ENCODE results near the gene PANK2.
"Not testable (repeated sequence)": the region's sequence is repeated elsewhere in the genome, so short reads cannot be mapped to it uniquely, and the experiment has no call there.

The PANK2 gene

DNA sequence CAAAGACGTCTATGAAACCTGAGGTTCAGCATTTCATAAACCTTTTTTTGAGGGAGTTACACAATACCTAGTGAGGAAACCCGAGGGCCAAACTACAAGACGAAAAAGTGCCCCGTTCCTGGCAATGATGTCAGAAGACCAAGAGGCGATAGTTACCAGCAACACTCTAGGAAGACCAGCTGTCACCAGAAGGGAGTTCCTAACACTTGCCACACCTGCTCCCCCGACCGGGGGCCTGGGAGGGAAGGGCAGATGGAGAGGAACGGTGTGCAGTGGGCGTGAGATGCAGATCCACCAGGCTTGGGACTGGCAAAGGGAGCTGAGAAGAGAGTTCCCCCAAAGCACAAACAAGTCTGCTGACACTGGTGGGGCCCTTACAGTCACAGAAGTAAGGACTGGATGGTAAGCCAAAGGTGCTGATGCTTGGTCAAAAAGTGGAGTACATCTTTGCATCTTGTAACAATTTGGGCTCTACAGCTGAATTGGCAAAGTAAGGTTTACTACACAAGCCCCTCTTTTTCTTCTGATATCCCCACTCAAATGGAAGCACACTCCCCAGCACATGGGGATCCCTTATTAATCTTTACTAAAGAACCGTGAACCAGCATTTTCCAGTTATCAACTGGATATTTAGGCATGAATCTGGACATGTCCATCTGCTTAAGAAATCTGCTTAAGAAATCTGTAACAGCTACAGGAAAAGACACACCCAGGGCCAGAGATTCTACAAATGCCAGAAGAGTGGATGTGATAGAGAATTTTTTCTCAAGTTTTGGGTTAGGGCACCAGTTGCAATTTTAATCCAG lies 38.5 kb downstream of the PANK2 start:
- no peak for DNase-seq (ENCODE audit: low read depth)

DNA sequence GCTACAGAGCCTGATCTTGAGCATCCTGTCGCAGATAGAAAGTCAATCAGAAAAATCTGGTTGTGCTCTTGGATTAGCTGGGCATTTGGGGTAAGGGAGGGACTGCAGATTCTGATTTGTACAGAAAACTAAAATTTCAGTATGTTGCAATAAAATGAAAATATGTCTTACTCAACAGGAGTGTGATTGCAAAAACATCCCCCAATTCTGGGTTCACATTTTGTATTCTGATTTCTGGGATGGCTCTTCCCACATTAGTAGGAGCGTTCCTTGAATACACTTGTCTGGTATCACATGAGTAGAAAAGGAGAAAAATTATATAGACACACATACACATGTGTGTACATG lies 40.5 kb downstream of the PANK2 start:
- no peak for DNase-seq (ENCODE audit: low read depth)

DNA sequence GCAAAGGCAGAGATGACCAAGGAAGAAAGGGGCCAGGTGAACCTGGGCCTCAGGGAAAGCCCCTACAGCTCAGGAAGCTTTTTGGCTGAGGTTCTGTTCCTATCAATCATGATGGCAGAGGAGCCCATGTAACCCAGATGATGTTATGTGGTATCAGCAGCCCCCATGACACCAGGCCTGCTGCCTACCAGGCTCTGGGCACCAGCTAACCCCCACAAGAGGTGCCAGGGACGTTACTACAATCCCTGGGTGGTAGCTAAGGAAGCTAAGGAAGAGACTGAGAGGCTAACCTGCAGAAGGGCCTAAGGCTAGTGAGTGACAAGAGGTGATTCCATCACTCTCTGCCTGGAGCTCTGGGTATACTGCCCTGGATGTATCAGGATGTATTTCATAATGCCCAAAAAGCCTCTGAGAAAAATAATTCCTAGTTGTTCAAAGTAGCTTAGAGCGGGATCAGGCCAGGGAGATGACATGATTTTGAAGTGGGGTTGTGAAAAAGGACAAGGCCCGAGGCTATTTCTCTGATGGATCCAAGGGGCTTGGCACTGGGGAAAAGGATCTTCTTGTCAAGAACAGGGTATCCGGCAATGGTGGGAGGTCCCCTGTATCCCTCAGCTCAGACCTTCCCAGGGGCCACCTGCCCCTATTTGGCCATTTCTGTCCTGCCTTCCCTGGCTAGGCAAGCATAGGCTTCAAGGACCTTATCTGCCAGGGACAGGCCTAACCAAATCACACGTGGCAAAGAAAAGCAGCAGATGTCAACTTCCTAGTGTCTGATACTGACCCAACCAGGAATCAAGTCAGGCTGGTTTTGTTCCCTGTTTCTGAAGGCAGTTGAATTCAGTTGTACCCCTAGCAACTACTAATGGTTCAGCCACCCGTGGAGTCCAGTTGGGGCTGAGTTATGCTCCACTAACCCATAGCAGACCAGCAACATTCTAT lies 41.3 kb downstream of the PANK2 start:
- no peak for DNase-seq (ENCODE audit: low read depth)

DNA sequence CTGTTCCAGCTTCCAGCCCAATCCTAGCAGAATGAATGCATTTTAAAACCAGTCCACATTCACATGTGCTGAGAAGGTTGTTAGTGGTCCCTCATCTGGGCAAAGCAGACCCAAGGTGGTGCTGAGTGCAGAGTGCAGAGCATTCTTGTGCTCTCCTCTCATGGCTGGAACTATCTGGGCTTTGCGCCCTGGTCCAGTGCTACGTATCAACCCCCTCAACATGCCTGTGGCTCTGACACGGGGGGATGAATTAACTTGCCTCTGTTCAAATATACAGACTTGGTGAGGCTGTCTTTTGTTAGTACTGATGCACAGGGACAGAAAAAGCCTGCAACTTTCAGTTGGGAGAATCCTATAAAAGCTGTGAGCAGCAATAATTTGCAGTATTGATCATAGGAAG lies 42.5 kb downstream of the PANK2 start:
- DNase-seq (ENCODE audit: low read depth) = no peak

DNA sequence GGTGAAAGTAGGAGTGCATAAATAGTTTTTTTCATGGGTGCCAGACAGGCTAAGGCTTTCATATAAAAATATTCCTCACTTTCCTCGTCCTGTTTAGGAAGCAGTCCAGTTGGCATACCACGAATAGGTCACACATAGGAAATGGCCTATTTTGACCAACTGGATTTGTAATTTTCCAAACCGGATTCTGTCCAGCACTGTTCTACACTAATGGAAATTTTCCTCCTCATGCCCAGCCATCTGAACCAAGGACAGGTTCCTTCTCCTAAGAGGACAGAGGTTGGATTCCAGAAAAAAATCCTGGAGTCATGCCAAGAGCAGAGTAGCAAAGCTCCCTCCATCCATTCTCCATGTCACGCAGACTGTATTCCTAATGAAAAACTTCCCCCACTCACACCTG lies 43.1 kb downstream of the PANK2 start:
- DNase-seq (ENCODE audit: low read depth) = no peak

DNA sequence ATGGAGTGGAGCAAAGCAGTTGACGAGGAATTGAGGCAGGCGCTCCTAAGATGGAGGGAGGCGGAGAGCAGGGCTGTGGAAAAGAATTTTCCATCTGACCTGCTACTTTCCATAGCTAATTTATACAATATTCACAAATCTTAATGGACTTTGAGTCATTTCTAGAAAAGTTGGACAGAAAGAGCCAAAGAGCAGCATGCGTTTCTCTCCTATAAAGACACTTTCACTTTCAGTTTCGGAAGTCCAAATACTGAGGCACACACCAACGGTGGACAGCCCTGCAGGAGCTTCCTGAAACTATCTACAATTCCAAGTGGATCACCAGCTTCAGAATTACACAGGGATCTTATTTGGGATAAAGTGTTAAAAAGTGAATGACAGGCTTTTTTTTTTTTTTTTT lies 43.5 kb downstream of the PANK2 start:
- DNase-seq (ENCODE audit: low read depth) = no peak

DNA sequence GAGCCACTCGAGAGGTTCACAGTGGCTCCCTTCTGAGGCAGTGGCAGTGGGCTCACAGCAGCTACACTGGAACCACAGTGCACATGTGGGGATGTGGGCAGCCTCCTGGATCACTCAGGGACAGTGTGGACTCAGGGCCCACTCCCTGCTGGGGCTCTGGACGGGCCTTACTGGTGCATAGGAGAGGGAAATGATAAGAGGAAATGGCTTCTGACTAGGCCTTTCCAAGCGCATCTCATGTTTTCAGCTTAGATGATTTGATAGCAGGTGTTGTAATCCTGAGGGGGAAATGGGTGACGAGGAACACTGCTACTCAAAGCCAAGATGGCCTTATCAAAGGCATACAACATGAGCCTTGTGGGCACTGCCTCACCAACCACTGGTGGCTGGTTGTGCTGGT lies 44.0 kb downstream of the PANK2 start:
- DNase-seq (ENCODE audit: low read depth) = no peak

DNA sequence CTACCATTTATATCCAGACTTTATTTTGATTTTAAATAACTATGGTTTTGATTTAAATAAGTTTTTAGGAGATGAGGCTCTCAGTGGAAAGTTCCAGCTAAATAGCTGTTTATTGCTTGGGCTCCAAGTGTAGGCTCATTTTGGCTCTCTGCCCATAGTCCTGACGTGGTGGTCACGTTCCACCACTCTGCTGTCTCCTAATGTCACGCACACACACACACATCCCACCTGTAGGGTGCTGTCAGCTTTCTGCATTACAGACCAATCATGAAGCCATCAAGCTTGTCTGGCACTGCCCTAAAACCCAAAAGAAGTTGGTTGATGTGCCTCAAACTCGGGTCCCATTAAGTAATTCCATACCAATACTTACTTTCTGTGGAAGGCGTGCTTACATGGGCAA lies 45.4 kb downstream of the PANK2 start:
- no peak for DNase-seq (ENCODE audit: low read depth)

DNA sequence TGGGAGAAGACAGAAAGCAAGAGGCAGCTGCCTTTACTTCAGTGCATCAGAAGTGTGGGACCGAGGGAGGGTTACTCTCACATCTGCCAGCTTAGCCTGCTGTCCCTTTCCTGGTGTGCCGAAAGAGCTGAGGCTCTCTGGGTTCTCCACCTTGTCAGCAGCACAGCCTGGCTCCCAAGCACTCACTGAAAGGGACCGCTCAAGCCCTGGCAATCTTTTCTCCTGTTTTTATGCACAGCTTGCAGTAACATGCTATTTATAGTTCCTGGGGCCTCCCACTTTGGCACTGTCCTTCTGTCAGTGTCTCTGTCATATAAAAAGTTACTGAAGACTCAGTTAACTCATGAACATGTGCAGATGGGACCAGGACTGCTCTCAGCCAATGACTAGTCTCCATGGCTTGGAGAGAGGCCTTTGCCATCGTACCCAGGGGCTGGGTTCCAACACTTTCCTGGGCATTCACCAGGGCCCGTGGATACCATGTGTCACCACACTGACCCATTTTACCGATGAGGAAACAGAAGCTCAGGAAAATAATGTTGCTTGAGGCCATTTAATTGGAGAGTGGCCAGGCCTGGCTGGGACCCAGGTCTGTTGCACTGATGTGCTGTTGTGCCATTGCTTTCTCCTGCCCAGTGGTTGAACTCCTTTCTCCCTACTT lies 46.2 kb downstream of the PANK2 start:
- no peak for DNase-seq (ENCODE audit: low read depth)

DNA sequence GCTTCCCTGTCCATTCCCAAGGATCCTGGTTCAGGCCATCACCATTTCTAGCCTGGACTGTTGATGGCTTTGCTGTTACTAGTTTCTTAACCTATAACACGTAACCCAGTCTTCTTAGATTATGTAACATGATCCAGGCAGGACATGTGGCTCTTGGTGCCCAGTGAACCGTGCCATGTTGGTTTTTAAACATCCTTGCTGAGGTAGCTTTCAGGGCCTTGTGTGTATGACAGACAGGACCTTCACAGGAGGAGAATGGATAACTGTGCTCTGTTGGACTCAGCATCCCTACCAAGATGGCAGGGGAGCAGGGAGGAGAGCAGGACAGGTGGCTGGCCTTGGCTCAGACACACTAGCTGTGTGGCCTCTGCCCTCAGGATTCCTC lies 46.8 kb downstream of the PANK2 start:
- no peak for DNase-seq (ENCODE audit: low read depth)

DNA sequence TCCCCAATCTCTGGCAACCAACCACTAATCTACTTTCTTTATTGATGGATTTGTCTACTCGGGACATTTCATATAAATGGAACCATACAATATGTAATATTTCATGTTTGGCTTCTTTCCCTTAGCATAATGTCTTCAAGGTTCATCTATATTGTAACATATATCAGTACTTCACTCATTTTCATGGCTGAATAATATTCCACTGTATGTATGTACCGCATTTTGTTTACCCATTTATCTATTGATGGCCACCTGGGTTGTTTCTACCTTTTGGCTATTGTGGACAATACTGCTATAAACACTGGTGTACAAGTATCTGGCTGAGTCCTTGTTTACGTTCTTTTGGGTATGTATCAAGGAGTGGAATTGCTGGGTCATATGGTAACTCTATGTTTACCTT lies 48.4 kb downstream of the PANK2 start:
- DNase-seq (ENCODE audit: low read depth) = no peak

DNA sequence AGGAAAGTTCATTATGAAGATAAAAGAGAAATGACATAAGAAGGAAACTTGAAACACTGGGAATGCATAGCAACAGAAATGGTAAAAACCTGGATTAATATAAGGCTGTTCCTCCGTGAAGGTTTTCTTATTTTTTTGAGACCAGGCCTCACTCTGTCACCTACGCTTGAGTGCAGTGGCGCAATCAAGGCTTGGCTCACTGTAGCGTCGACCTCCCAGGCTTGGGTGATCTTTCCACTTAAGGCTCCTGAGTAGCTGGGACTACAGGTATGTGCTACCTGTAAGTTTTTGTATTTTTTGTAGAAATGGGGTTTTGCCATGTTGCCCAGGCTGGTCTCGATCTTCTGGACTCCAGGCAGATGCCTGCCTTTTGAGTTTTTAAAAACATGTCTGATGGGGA lies 51.7 kb downstream of the PANK2 start:
- no peak for DNase-seq (ENCODE audit: low read depth)

DNA sequence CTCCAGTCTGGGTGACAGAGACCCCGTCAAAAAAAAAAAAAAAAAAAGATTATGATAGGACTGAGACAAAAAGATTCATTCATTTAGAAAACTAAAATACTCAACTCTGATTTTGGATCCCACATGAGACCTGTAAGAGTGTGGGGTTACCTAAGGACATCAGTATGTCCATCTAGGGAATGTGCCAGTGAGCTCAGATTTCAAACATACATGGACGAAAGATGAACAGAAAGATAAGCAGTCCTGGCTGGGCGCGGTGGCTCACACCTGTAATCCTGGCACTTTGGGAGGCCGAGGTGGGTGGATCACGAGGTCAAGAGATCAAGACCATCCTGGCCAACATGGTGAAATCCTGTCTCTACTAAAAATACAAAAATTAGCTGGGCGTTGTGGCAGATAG lies 57.5 kb downstream of the PANK2 start:
- DNase-seq (ENCODE audit: low read depth) = not testable (repeated sequence)

DNA sequence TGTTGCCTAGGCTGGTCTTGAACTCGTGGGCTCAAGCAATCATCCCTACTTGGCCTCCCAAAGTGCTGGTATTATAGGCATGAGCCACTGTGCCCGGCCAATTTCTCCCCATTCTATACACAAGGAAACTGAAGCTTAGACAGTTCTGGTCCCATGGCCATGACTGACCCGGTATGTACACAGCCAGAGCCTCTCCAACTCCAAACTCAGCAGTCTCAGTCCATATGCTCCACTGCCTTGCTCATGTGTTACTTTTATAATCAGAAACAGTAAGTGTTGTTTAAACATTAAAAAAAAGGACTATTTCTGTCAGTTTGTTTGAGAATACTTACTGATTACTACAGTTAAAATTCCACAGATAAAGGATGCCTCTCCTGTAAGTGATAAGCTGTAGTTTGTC lies 75.5 kb downstream of the PANK2 start:
- no peak for DNase-seq (ENCODE audit: low read depth)

DNA sequence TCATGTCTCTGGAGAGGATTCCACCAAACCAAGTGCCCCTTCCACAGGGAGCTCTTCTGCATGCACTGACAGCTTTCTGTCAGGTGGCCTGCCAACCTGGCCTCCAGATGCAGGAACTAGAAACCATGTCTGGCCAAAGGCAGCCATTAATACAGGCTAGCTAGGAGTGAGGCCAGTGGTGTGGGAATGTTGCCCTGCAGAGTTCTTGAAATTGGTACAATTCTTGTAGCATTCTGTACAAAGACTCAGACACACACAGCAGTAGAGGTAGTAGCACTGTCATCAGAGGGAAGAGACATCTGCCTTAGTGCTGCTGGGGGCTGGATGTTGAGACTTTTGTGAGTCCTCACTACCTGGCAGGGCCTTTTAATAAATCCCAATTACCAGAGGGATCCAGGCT lies 77.4 kb downstream of the PANK2 start:
- no peak for DNase-seq (ENCODE audit: low read depth)

DNA sequence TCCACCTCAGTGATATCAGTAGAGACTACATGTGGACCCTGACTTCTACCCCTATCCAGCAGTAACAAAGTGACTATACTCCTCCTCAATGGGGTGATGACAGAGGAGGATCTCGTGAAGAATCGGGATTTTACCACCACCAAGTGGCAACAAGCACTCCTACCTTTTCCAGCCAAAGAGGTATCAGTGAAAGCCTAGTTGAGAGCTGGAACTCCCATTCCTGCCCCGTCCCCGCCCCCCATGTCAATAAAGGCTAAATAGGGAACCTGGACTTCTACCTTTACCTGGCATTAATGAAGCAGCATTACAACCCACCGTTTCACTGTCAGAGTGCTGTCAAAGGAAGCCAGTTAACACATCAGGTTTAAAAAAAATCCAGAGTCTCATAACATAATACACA lies 80.8 kb downstream of the PANK2 start:
- DNase-seq (ENCODE audit: low read depth) = no peak

DNA sequence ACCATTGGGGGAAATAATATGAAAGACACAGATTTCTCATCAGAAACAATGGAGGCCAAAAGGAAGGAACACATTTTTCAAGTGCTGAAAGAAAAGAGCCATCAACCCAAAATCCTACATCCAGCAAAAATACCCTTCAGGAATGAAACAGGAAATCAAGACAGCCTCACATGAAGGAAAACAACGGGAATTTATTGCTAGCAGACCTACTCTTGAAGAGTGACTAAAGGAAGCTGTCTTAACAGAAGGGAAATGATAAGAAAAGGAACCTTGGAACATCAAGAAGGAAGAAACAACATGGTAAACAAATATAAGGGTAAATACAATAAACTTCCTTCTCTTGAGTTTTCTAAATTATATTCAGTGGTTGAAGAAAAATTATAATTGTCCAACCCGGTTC lies 82.0 kb downstream of the PANK2 start:
- DNase-seq (ENCODE audit: low read depth) = no peak

DNA sequence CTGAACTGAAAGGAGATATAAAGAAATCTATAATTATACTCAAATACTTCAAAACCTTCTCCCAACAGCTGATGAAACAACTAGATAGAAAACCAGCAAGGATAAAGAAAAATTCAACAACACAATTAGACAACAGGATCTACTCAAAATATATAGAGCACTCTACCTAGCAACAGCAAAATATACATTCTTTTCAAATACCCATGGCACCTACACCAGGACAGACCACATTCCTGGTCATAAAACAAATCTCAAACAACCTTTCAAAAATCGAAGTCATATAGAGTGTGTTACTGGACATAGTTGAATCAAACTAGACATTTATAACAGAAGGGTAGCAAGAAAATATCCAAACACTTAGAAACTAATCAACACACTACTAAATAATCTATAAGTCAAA lies 83.0 kb downstream of the PANK2 start:
- DNase-seq (ENCODE audit: low read depth) = no peak

DNA sequence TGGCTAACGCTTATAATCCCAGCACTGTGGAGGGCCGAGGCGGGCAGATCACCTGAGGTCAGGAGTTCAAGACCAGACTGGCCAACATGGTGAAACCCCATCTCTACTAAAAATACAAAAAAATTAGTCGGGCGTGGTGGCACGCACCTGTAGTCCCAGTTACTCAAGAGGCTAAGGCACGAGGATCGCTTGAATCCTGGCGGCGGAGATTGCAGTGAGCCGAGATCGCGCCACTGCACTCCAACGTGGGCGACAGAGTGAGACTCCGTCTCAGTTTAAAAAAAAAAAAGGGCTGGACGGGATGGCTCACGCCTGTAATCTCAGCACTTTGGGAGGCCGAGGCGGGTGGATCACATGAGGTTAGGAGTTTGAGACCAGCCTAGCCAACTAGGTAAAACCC lies 83.4 kb downstream of the PANK2 start:
- DNase-seq (ENCODE audit: low read depth) = not testable (repeated sequence)

DNA sequence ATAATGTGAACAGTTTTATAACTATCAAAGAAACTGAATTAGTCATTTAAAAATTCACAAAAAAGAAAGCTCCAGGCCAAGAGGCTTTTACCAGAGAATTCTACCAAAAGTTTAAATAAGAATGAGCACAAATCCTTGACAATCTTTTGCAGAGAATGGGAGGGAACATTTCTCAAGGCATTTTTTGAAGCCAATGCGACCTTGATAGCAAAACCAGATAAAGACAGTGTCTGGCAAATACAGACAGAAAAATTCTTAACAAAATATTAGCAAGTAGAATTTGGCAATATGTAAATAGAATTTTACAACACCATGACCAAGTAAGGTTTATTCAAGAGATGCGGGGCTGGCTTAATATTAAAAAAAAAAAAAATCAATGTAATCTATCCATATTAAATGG lies 84.5 kb downstream of the PANK2 start:
- DNase-seq (ENCODE audit: low read depth) = no peak

DNA sequence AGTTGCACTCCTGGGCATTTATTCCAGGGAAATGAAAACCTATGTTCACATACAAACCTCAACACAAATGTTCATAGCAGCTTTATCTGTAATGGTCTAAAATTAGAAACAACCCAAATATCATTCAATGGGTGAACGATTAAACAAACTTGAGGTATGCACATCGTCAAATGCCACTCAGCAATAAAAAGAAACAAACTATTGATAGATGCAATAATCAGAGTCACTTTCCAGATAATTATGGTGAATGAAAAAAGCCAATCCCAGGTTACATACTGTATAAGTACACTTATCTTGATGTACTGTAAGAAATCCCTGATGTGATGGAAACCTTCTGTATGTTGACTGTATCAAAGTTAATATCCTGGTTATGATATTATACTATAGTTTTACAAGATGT lies 87.3 kb downstream of the PANK2 start:
- DNase-seq (ENCODE audit: low read depth) = no peak

Data from stimulated activated CD4-positive, alpha-beta T cell treated with anti-CD3 and anti-CD28 coated beads, Interleukin-2, amount 100 ng/mL, for 4 hours (primary cell).